GM10847 (cell line): ENCODE results near the gene FAM174C.

Experiments
- POLR2A ChIP-seq: IDR thresholded peaks from 2 replicates; pipeline ENCODE4 v1.6.1; 2011; ENCODE audit not compliant: insufficient read length; ENCODE audit errors: extremely low read depth

Gene FAM174C

GRCh38 chr19:1315470-1316166 lies 40.3 kb downstream of the FAM174C start:
- no peak for TF ChIP-seq POLR2A

GRCh38 chr19:1316466-1316865 lies 41.1 kb downstream of the FAM174C start:
- no peak for TF ChIP-seq POLR2A

GRCh38 chr19:1317274-1318003 lies 42.1 kb downstream of the FAM174C start:
- no peak for TF ChIP-seq POLR2A

- TF ChIP-seq POLR2A: no peak
Observed at GRCh38 chr19:1318678-1319471, 43.5 kb downstream of the FAM174C start.

- no peak for TF ChIP-seq POLR2A
Observed at GRCh38 chr19:1321539-1321938, 46.2 kb downstream of the FAM174C start.

- TF ChIP-seq POLR2A: no peak
Observed at GRCh38 chr19:1322198-1322981, 47.1 kb downstream of the FAM174C start.

GRCh38 chr19:1324249-1324805 lies 49.0 kb downstream of the FAM174C start:
- TF ChIP-seq POLR2A: no peak

- TF ChIP-seq POLR2A: no peak
Observed at GRCh38 chr19:1324806-1325567, 49.7 kb downstream of the FAM174C start.

GRCh38 chr19:1325568-1326294 lies 50.4 kb downstream of the FAM174C start:
- TF ChIP-seq POLR2A: no peak

GRCh38 chr19:1327125-1327524 lies 51.8 kb downstream of the FAM174C start:
- no peak for TF ChIP-seq POLR2A
